GM12878 (cell line): ENCODE results near the gene MCRIP2. TPM values are rescaled to one million over a fixed set of nuclear protein-coding genes. Genes with fewer than 3 reads are reported as not detected.
A peak's percentile ranks its signal among the peaks of the same experiment; 100 is the strongest.

Experiments used
- CBX5 ChIP-seq: sonication (generic); IDR thresholded peaks from 2 replicates; pipeline ENCODE4 v1.6.1; 2016; ENCODE audit warnings: low read depth, moderate library complexity, mild to moderate bottlenecking, inconsistent platforms
- CHD4 ChIP-seq: fragments of 200-600 bp; sonication (generic); IDR thresholded peaks from 2 replicates; pipeline ENCODE4 v1.6.1; 2016; ENCODE audit warnings: mild to moderate bottlenecking
- E2F8 ChIP-seq: fragments of 450-650 bp; IDR thresholded peaks from 2 replicates; pipeline ENCODE4 v1.6.1; 2018; ENCODE audit warnings: mild to moderate bottlenecking, low read depth, moderate library complexity; ENCODE audit not compliant: partially characterized antibody
- ESRRA ChIP-seq: IDR thresholded peaks from 2 replicates; pipeline ENCODE4 v1.6.1; 2012; ENCODE audit warnings: mild to moderate bottlenecking, low read length, improper control_type of control experiment
- EZH2 ChIP-seq: IDR thresholded peaks from 2 replicates; pipeline ENCODE4 v1.6.1; 2012; ENCODE audit warnings: low read depth, mild to moderate bottlenecking, control low read depth, inconsistent platforms, low read length, borderline replicate concordance; ENCODE audit not compliant: control insufficient read depth
- GABPA ChIP-seq: IDR thresholded peaks from 2 replicates; pipeline ENCODE4 v1.6.1; 2014; ENCODE audit warnings: antibody characterized with exemption, low read depth, mild to moderate bottlenecking, inconsistent platforms
- IKZF1 ChIP-seq: fragments of 450-650 bp; conservative IDR thresholded peaks from 2 replicates; pipeline ENCODE4 v1.6.1; 2017; ENCODE audit warnings: antibody characterized with exemption, mild to moderate bottlenecking
- LARP7 ChIP-seq: fragments of 450-650 bp; IDR thresholded peaks from 2 replicates; pipeline ENCODE4 v1.6.1; 2017; ENCODE audit warnings: mild to moderate bottlenecking
- MXI1 ChIP-seq: fragments of 150-350 bp; IDR thresholded peaks from 2 replicates; pipeline ENCODE4 v1.6.1; 2011; ENCODE audit warnings: low read depth, mild to moderate bottlenecking, inconsistent platforms, low read length, improper control_type of control experiment
- NR2C2 ChIP-seq: IDR thresholded peaks from 2 replicates; pipeline ENCODE4 v1.6.1; 2011; ENCODE audit warnings: borderline replicate concordance, low read depth; ENCODE audit not compliant: control insufficient read depth, insufficient read length
- NR2F1 ChIP-seq: fragments of 450-650 bp; conservative IDR thresholded peaks from 2 replicates; pipeline ENCODE4 v1.6.1; 2017; ENCODE audit warnings: mild to moderate bottlenecking
- RB1 ChIP-seq: fragments of 450-650 bp; formaldehyde crosslinking; IDR thresholded peaks from 2 replicates; pipeline ENCODE4 v1.6.1; 2017; ENCODE audit warnings: mild to moderate bottlenecking, borderline replicate concordance
- RELA ChIP-seq: fragments of 450-650 bp; IDR thresholded peaks from 2 replicates; pipeline ENCODE4 v1.8.0; 2014; ENCODE audit warnings: borderline replicate concordance; ENCODE audit not compliant: partially characterized antibody
- SIN3A ChIP-seq: IDR thresholded peaks from 2 replicates; pipeline ENCODE4 v1.6.1; 2012; ENCODE audit warnings: low read depth, low read length, improper control_type of control experiment
- SIX5 ChIP-seq: IDR thresholded peaks from 2 replicates; pipeline ENCODE4 v1.6.1; 2011; ENCODE audit warnings: mild to moderate bottlenecking, low read depth, low read length, moderate library complexity; ENCODE audit not compliant: severe bottlenecking
- SMC3 ChIP-seq: IDR thresholded peaks from 2 replicates; pipeline ENCODE4 v1.6.1; 2011; ENCODE audit warnings: low read length, improper control_type of control experiment, borderline replicate concordance
- SREBF2 ChIP-seq: IDR thresholded peaks from 2 replicates; pipeline ENCODE4 v1.6.1; 2012; ENCODE audit warnings: mild to moderate bottlenecking, low read length
- SRF ChIP-seq, 2 experiments: IDR thresholded peaks; 2 replicates each; pipeline ENCODE4 v1.6.1; 2011; ENCODE audit warnings: low read depth in 2 of 2, low read length in 2 of 2, mild to moderate bottlenecking in 1 of 2, moderate library complexity in 1 of 2
- TARDBP ChIP-seq: IDR thresholded peaks from 2 replicates; pipeline ENCODE4 v1.6.1; 2016; ENCODE audit warnings: borderline replicate concordance
- ZNF687 ChIP-seq: fragments of 450-650 bp; IDR thresholded peaks from 2 replicates; pipeline ENCODE4 v1.6.1; 2017; ENCODE audit warnings: mild to moderate bottlenecking, moderate library complexity
- polyA plus RNA-seq, 11 experiments: library from polyadenylated mRNA; depleted of rRNA in 4 of 11; unstranded in 6 of 11; stranded (reverse) in 5 of 11; fragments of >200 nt; fragmentation: Nextera tagmentation in 4 of 11; fragmentation: Illumina TruSeq in 1 of 11; extraction: Ambion mirVana in 4 of 11; extraction: Trizol in 1 of 11; gene quantifications; 1 replicate in 1 of 11; 2 replicates in 10 of 11; pipeline versions ENCODE4 v1.2.1 to v1.2.3, GENCODE V29; 2011 to 2016; ENCODE audit warnings: inconsistent platforms in 2 of 11, missing spikeins in 2 of 11, low read depth in 1 of 11
- total RNA-seq, 4 experiments: library from RNA; depleted of rRNA in 3 of 4; stranded (reverse); fragments of >200 nt in 3 of 4; fragmentation: Illumina TruSeq in 1 of 4; extraction: Trizol in 1 of 4; gene quantifications; 2 replicates each; pipeline versions ENCODE4 v1.2.1 to v1.2.3, GENCODE V29; 2013 to 2021
- TF ChIP-seq, protein P1 (sequence below): fragments of 450-650 bp; IDR thresholded peaks from 2 replicates; pipeline ENCODE4 v1.6.1; 2017; ENCODE audit warnings: antibody characterized with exemption, mild to moderate bottlenecking, moderate library complexity

The MCRIP2 gene
- total and polyA plus RNA-seq, 10 of the 15 experiments (the other 5 are each of a cell fraction or from before 2014, with no cell fraction given) = 0.19 to 93.1 (median 57.9) TPM

DNA sequence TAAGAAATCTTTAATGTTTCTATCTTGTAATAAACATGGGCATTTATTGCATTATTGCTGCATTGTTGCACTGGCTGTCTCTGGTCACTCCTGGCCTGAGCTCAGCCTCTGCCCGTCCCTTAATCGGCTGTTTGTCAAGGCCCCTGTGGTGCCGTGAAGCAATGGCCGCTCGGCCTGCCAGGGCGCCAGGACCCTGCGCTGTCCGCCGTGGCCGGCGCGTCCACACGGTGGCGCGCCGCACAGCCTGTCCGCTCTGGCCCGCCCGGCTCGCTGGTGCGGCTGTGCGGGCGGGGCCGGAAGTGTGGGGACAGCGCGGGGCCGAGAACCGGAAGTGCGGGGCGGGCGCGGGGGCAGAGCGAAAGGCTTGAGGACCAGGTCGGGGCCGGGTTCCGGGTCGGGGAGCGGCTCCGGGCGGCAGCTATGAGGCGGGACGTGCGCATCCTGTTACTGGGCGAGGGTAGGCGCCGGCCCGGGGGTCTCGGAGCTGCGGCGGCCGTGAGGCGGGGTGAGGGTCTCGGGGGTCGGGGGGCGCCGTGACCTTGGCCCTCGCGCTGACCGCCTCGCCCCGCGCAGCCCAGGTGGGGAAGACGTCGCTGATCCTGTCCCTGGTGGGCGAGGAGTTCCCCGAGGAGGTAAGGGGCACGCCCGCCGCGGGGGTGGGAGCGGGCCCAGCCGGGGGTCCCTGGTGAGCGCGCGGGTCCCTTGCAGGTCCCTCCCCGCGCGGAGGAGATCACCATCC lies 26.3 kb downstream of the MCRIP2 start, which contains the start of gene RHOT2 (continued):
- TF ChIP-seq ZNF687 (peak; percentile 81), EZH2 (no peak), TARDBP (0 out of 2 replicates have a peak, but pooled peaks have one; percentile 70), CBX5 (no peak), SMC3 (peak; percentile 34), MXI1 (peak; percentile 23; the same call in 1 of the 2 replicates), CHD4 (no peak), RB1 (peak; percentile 97), IKZF1 (peak; percentile 93), SIN3A (no peak), GABPA (peak; percentile 89), E2F8 (no peak), SREBF2 (0 out of 2 replicates have a peak, but pooled peaks have one; percentile 39), SRF (IDR thresholded peaks at IDR 0.05; ENCODE audit: low read depth in 2 of 2, low read length in 2 of 2) (0 out of 4 replicates have a peak, but pooled peaks of 1 of the 2 experiments have one; percentile 51), ESRRA (no peak; the same call in 1 of the 2 replicates), NR2C2 (no peak), LARP7 (peak; percentile 93), RELA (peak; percentile 89), NR2F1 (peak; percentile 90), SIX5 (peak; percentile 47)
- TF ChIP-seq, protein P1, sequence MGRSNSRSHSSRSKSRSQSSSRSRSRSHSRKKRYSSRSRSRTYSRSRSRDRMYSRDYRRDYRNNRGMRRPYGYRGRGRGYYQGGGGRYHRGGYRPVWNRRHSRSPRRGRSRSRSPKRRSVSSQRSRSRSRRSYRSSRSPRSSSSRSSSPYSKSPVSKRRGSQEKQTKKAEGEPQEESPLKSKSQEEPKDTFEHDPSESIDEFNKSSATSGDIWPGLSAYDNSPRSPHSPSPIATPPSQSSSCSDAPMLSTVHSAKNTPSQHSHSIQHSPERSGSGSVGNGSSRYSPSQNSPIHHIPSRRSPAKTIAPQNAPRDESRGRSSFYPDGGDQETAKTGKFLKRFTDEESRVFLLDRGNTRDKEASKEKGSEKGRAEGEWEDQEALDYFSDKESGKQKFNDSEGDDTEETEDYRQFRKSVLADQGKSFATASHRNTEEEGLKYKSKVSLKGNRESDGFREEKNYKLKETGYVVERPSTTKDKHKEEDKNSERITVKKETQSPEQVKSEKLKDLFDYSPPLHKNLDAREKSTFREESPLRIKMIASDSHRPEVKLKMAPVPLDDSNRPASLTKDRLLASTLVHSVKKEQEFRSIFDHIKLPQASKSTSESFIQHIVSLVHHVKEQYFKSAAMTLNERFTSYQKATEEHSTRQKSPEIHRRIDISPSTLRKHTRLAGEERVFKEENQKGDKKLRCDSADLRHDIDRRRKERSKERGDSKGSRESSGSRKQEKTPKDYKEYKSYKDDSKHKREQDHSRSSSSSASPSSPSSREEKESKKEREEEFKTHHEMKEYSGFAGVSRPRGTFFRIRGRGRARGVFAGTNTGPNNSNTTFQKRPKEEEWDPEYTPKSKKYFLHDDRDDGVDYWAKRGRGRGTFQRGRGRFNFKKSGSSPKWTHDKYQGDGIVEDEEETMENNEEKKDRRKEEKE = peak; percentile 62
